ENCODE measurements around the gene CD164.

Gene CD164

GRCh38 chr6:109389650-109390274 is 7.5 kb upstream of the CD164 start:
- no peaks in the 10 kb centered on the region for H3K79me2 ChIP-seq (ENCODE audit: low read length)
- no peaks in the 10 kb centered on the region for H3F3A ChIP-seq (ENCODE audit: insufficient read depth, low read length)
- H4K20me1 ChIP-seq (ENCODE audit: insufficient read depth, low read length) = no peaks in the 10 kb centered on the region
- no peaks in the 10 kb centered on the region for H3K9me3 ChIP-seq (replicated peaks; ENCODE audit: insufficient read depth, low read length)
- H3K4me1 ChIP-seq (ENCODE audit: low read length) = no peaks in the 10 kb centered on the region
- H3K36me3 ChIP-seq (replicated peaks; ENCODE audit: insufficient read depth, low read length) = no peaks in the 10 kb centered on the region
- H3K4me3 ChIP-seq (ENCODE audit: low read length) = no peak overlapping the region
- no peak for DNase-seq
- no peak overlapping the region for H2AFZ ChIP-seq (ENCODE audit: low read length)
- H3K27me3 ChIP-seq (replicated peaks; ENCODE audit: insufficient read depth, low read length) = no peaks in the 10 kb centered on the region
- no peak overlapping the region for H3K9ac ChIP-seq (ENCODE audit: low read length)
- TF ChIP-seq EZH2 (optimal IDR thresholded peaks at IDR 0.05; ENCODE audit: low read depth, low read length) (no peak), EZH2phosphoT487 (IDR thresholded peaks at IDR 0.05; ENCODE audit: low read length) (no peak)
- TF ChIP-seq, protein P1, sequence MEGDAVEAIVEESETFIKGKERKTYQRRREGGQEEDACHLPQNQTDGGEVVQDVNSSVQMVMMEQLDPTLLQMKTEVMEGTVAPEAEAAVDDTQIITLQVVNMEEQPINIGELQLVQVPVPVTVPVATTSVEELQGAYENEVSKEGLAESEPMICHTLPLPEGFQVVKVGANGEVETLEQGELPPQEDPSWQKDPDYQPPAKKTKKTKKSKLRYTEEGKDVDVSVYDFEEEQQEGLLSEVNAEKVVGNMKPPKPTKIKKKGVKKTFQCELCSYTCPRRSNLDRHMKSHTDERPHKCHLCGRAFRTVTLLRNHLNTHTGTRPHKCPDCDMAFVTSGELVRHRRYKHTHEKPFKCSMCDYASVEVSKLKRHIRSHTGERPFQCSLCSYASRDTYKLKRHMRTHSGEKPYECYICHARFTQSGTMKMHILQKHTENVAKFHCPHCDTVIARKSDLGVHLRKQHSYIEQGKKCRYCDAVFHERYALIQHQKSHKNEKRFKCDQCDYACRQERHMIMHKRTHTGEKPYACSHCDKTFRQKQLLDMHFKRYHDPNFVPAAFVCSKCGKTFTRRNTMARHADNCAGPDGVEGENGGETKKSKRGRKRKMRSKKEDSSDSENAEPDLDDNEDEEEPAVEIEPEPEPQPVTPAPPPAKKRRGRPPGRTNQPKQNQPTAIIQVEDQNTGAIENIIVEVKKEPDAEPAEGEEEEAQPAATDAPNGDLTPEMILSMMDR (IDR thresholded peaks at IDR 0.05; ENCODE audit: low read length) = no peak
- no peak overlapping the region for H3K27ac ChIP-seq (ENCODE audit: low read length)
- no peak overlapping the region for H3K4me2 ChIP-seq (ENCODE audit: low read depth, low read length)
- no peaks in the 10 kb centered on the region for H3K9me2 ChIP-seq (replicated peaks; ENCODE audit: insufficient read depth, low read length)

DNA sequence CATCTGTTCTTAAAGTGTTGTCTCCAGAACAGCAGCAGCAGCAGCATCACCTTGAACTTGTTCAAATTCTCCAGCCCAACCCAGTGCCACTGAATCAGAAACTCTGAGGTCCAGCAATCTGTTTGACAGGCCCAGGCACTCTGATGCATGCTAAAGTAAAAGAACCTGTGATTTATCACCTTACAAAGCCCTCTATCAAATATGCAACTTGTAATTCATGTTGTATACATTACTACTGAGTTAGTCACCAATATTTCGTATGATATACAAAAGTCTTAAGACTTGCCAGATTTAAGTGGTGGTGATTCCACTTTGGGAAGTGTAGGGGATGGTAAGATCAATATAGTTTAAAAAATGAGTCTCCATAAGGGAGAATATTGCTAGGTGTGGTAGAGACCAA is 6.0 kb upstream of the CD164 start:
- no peaks in the 10 kb centered on the region for H3K9me3 ChIP-seq (replicated peaks; ENCODE audit: insufficient read depth, low read length)
- no peaks in the 10 kb centered on the region for H3K27me3 ChIP-seq (replicated peaks; ENCODE audit: insufficient read depth, low read length)
- H3K36me3 ChIP-seq (replicated peaks; ENCODE audit: insufficient read depth, low read length) = no peaks in the 10 kb centered on the region
- no peaks in the 10 kb centered on the region for H4K20me1 ChIP-seq (ENCODE audit: insufficient read depth, low read length)
- no peaks in the 10 kb centered on the region for H3K4me1 ChIP-seq (ENCODE audit: low read length)
- H3K27ac ChIP-seq (ENCODE audit: low read length) = no peak overlapping the region
- H3K4me2 ChIP-seq (ENCODE audit: low read depth, low read length) = no peak overlapping the region
- no peak overlapping the region for H3K4me3 ChIP-seq (ENCODE audit: low read length)
- H3K9me2 ChIP-seq (replicated peaks; ENCODE audit: insufficient read depth, low read length) = no peaks in the 10 kb centered on the region
- TF ChIP-seq, protein P1 (IDR thresholded peaks at IDR 0.05; ENCODE audit: low read length) = no peak
- no peak for TF ChIP-seq EZH2 (optimal IDR thresholded peaks at IDR 0.05; ENCODE audit: low read depth, low read length)
- TF ChIP-seq EZH2phosphoT487 (IDR thresholded peaks at IDR 0.05; ENCODE audit: low read length) = no peak
- no peaks in the 10 kb centered on the region for H3K79me2 ChIP-seq (ENCODE audit: low read length)
- no peak overlapping the region for H2AFZ ChIP-seq (ENCODE audit: low read length)
- no peak for DNase-seq
- H3F3A ChIP-seq (ENCODE audit: insufficient read depth, low read length) = peaks cover 5% of the 10 kb centered on the region
- H3K9ac ChIP-seq (ENCODE audit: low read length) = no peak overlapping the region

- H3K9me3 ChIP-seq (replicated peaks; ENCODE audit: insufficient read depth, low read length) = no peaks in the 10 kb centered on the region
- H3K27me3 ChIP-seq (replicated peaks; ENCODE audit: insufficient read depth, low read length) = no peaks in the 10 kb centered on the region
- H2AFZ ChIP-seq (ENCODE audit: low read length) = peak overlapping the region; percentile 79
- H3K4me3 ChIP-seq (ENCODE audit: low read length) = peak overlapping the region; percentile 92
- peak overlapping the region; percentile 87 for H3K4me2 ChIP-seq (ENCODE audit: low read depth, low read length)
- H3K27ac ChIP-seq (ENCODE audit: low read length) = peak overlapping the region; percentile 98; the same call in 1 of the 2 replicates
- TF ChIP-seq, protein P1 (IDR thresholded peaks at IDR 0.05; ENCODE audit: low read length) = no peak
- no peak for TF ChIP-seq EZH2 (optimal IDR thresholded peaks at IDR 0.05; ENCODE audit: low read depth, low read length)
- no peak for TF ChIP-seq EZH2phosphoT487 (IDR thresholded peaks at IDR 0.05; ENCODE audit: low read length)
- peaks cover 24% of the 10 kb centered on the region for H3F3A ChIP-seq (ENCODE audit: insufficient read depth, low read length)
- peaks cover 34% of the 10 kb centered on the region for H3K79me2 ChIP-seq (ENCODE audit: low read length)
- no peaks in the 10 kb centered on the region for H3K9me2 ChIP-seq (replicated peaks; ENCODE audit: insufficient read depth, low read length)
- DNase-seq = no peak
- H3K36me3 ChIP-seq (replicated peaks; ENCODE audit: insufficient read depth, low read length) = no peaks in the 10 kb centered on the region; the same call in 1 of the 2 replicates
- H3K9ac ChIP-seq (ENCODE audit: low read length) = peak overlapping the region; percentile 84; the same call in 1 of the 2 replicates
- peaks cover 25% of the 10 kb centered on the region for H4K20me1 ChIP-seq (ENCODE audit: insufficient read depth, low read length)
- H3K4me1 ChIP-seq (ENCODE audit: low read length) = peaks cover 11% of the 10 kb centered on the region; the same call in 1 of the 2 replicates
Measured at GRCh38 chr6:109383438-109383940, 1.2 kb upstream of the CD164 start.
